ENCODE results near the gene EOLA1. TPM values are rescaled to one million over a fixed set of nuclear protein-coding genes. Genes with fewer than 3 reads are reported as not detected.

The EOLA1 gene
- total RNA-seq, 1 experiment from 2014 or later: 9.0 TPM

GRCh38 chrX:149568701-149569296, 28.0 kb downstream of the EOLA1 start:
- Histone ChIP-seq H3K27me3 (ENCODE audit: insufficient read depth, low read length) (no peaks in the 10 kb centered on the region), H3K9me2 (ENCODE audit: insufficient read depth) (no peaks in the 10 kb centered on the region), H3K4me3 (replicated peaks in 1 of 2; ENCODE audit: low read depth in 1 of 2, low read length in 2 of 2) (no peak overlapping the region), H2AFZ (ENCODE audit: low read depth, low read length, poor library complexity, severe bottlenecking) (no peak overlapping the region), H3K27ac (ENCODE audit: low read depth, low read length) (no peak overlapping the region), H3K36me3 (ENCODE audit: control insufficient read depth in 1 of 2, insufficient read depth in 2 of 2, low read length in 2 of 2) (no peaks in the 10 kb centered on the region), H3K79me2 (ENCODE audit: insufficient read depth, low read length) (no peaks in the 10 kb centered on the region), H3K9me3 (ENCODE audit: control insufficient read depth in 1 of 2, insufficient read depth in 1 of 2, low read depth in 1 of 2, low read length in 2 of 2) (no peaks in the 10 kb centered on the region), H4K20me1 (ENCODE audit: insufficient read depth) (no peaks in the 10 kb centered on the region), H3K4me1 (ENCODE audit: control insufficient read depth in 1 of 2, insufficient read depth in 2 of 2, low read length in 2 of 2) (no peaks in the 10 kb centered on the region), H3K4me2 (ENCODE audit: low read length) (no peak overlapping the region), H3K9ac (ENCODE audit: low read length) (no peak overlapping the region)
- POLR2A ChIA-PET: no interaction called here
- BruUV-seq (replicated peaks): no TSS peak
- TF ChIP-seq ELF1 (IDR thresholded peaks at IDR 0.05; ENCODE audit: borderline replicate concordance, low read depth): no peak
- no peak for TF ChIP-seq TCF7L2 (IDR thresholded peaks at IDR 0.05; ENCODE audit: borderline replicate concordance, extremely low read depth, insufficient read depth, insufficient read length)
- TF ChIP-seq EZH2phosphoT487 (IDR thresholded peaks at IDR 0.05; ENCODE audit: borderline replicate concordance): no peak
- TF ChIP-seq ZFX (IDR thresholded peaks at IDR 0.05): no peak
- no peak for TF ChIP-seq SIN3A (IDR thresholded peaks at IDR 0.05; ENCODE audit: low read depth)
- TF ChIP-seq YY1 (IDR thresholded peaks at IDR 0.05; ENCODE audit: extremely low read depth, insufficient replicate concordance, low read depth, low read length): no peak
- no peak for TF ChIP-seq JUND (IDR thresholded peaks at IDR 0.05)
- TF ChIP-seq POLR2AphosphoS5 (IDR thresholded peaks at IDR 0.05; ENCODE audit: low read depth, low read length): no peak
- no peak for TF ChIP-seq CTCF (IDR thresholded peaks at IDR 0.05 in 2 of 3, conservative IDR thresholded peaks at IDR 0.05 in 1 of 3; ENCODE audit: borderline replicate concordance in 1 of 3, insufficient read depth in 1 of 3, low read depth in 2 of 3, low read length in 2 of 3)
- no peak for TF ChIP-seq CEBPB (IDR thresholded peaks at IDR 0.05; ENCODE audit: low read depth)
- TF ChIP-seq REST (IDR thresholded peaks at IDR 0.05; ENCODE audit: low read depth): no peak
- no peak for TF ChIP-seq RAD21 (IDR thresholded peaks at IDR 0.05; ENCODE audit: low read depth)
- no peak for TF ChIP-seq CBX3 (IDR thresholded peaks at IDR 0.05; ENCODE audit: low read depth)
- intact Hi-C loops (cut with micrococcal nuclease): no loop called here
- DNase-seq (ENCODE audit: low read depth, low spot score): no peak
- CTCF ChIA-PET: no interaction called here
- no peak for ATAC-seq
- RAD21 ChIA-PET (ENCODE audit: low non-redundant PET in 1 of 2, low total read pairs in 2 of 2, uncharacterized antibody in 2 of 2, unreplicated experiment in 2 of 2): no interaction called here
